Measurements from ENCODE around the gene ARHGEF11.

- TF ChIP-seq RELA (CRISPR knock-in tag; IDR thresholded peaks at IDR 0.05; ENCODE audit: borderline replicate concordance) = no peak
- no peak for TF ChIP-seq MLX (CRISPR knock-in tag; IDR thresholded peaks at IDR 0.05)
- TF ChIP-seq, protein P1, sequence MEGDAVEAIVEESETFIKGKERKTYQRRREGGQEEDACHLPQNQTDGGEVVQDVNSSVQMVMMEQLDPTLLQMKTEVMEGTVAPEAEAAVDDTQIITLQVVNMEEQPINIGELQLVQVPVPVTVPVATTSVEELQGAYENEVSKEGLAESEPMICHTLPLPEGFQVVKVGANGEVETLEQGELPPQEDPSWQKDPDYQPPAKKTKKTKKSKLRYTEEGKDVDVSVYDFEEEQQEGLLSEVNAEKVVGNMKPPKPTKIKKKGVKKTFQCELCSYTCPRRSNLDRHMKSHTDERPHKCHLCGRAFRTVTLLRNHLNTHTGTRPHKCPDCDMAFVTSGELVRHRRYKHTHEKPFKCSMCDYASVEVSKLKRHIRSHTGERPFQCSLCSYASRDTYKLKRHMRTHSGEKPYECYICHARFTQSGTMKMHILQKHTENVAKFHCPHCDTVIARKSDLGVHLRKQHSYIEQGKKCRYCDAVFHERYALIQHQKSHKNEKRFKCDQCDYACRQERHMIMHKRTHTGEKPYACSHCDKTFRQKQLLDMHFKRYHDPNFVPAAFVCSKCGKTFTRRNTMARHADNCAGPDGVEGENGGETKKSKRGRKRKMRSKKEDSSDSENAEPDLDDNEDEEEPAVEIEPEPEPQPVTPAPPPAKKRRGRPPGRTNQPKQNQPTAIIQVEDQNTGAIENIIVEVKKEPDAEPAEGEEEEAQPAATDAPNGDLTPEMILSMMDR (IDR thresholded peaks at IDR 0.05) = no peak
- TF ChIP-seq ZBTB21 (CRISPR knock-in tag; IDR thresholded peaks at IDR 0.05; ENCODE audit: borderline replicate concordance) = no peak
- TF ChIP-seq, protein P2, sequence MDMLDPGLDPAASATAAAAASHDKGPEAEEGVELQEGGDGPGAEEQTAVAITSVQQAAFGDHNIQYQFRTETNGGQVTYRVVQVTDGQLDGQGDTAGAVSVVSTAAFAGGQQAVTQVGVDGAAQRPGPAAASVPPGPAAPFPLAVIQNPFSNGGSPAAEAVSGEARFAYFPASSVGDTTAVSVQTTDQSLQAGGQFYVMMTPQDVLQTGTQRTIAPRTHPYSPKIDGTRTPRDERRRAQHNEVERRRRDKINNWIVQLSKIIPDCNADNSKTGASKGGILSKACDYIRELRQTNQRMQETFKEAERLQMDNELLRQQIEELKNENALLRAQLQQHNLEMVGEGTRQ (CRISPR knock-in tag; IDR thresholded peaks at IDR 0.05) = no peak
- TF ChIP-seq, protein P3, sequence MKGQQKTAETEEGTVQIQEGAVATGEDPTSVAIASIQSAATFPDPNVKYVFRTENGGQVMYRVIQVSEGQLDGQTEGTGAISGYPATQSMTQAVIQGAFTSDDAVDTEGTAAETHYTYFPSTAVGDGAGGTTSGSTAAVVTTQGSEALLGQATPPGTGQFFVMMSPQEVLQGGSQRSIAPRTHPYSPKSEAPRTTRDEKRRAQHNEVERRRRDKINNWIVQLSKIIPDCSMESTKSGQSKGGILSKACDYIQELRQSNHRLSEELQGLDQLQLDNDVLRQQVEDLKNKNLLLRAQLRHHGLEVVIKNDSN (CRISPR knock-in tag; IDR thresholded peaks at IDR 0.05) = no peak
- no peak for TF ChIP-seq NFYB (CRISPR knock-in tag; conservative IDR thresholded peaks at IDR 0.05; ENCODE audit: low read depth)
- no peak for TF ChIP-seq FOXJ3 (CRISPR knock-in tag; IDR thresholded peaks at IDR 0.05; ENCODE audit: borderline replicate concordance)
- TF ChIP-seq, protein P4, sequence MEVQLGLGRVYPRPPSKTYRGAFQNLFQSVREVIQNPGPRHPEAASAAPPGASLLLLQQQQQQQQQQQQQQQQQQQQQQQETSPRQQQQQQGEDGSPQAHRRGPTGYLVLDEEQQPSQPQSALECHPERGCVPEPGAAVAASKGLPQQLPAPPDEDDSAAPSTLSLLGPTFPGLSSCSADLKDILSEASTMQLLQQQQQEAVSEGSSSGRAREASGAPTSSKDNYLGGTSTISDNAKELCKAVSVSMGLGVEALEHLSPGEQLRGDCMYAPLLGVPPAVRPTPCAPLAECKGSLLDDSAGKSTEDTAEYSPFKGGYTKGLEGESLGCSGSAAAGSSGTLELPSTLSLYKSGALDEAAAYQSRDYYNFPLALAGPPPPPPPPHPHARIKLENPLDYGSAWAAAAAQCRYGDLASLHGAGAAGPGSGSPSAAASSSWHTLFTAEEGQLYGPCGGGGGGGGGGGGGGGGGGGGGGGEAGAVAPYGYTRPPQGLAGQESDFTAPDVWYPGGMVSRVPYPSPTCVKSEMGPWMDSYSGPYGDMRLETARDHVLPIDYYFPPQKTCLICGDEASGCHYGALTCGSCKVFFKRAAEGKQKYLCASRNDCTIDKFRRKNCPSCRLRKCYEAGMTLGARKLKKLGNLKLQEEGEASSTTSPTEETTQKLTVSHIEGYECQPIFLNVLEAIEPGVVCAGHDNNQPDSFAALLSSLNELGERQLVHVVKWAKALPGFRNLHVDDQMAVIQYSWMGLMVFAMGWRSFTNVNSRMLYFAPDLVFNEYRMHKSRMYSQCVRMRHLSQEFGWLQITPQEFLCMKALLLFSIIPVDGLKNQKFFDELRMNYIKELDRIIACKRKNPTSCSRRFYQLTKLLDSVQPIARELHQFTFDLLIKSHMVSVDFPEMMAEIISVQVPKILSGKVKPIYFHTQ (CRISPR knock-in tag; IDR thresholded peaks at IDR 0.05) = no peak
- TF ChIP-seq, protein P5, sequence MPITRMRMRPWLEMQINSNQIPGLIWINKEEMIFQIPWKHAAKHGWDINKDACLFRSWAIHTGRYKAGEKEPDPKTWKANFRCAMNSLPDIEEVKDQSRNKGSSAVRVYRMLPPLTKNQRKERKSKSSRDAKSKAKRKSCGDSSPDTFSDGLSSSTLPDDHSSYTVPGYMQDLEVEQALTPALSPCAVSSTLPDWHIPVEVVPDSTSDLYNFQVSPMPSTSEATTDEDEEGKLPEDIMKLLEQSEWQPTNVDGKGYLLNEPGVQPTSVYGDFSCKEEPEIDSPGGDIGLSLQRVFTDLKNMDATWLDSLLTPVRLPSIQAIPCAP (CRISPR knock-in tag; IDR thresholded peaks at IDR 0.05) = no peak
These were observed 107.7 kb downstream of the ARHGEF11 start for GRCh38 chr1:156937883-156938282.
